ENCODE data around the gene PGAM5. TPM values are rescaled to one million over a fixed set of nuclear protein-coding genes. Genes with fewer than 3 reads are reported as not detected.

PGAM5 gene
- total RNA-seq, 2 donors from 2014 or later: 21.5 to 24.2 TPM

- DNase-seq (ENCODE audit: low spot score) (no peak), ATAC-seq (ENCODE audit: insufficient number of reproducible peaks, low FRiP score, low read depth) (no peak)
- Histone ChIP-seq H3K4me3 (no peak overlapping the region), H3K4me1 (ENCODE audit: control insufficient read depth in 1 of 2, low read depth in 2 of 2) (no peaks in the 10 kb centered on the region), H3K36me3 (peaks cover 49% of the 10 kb centered on the region), H3K27me3 (replicated peaks; ENCODE audit: insufficient read depth) (no peaks in the 10 kb centered on the region), H3K9me3 (no peaks in the 10 kb centered on the region), H3K27ac (no peak overlapping the region)
- TF ChIP-seq CTCF (IDR thresholded peaks at IDR 0.05): no peak
Measured at GRCh38 chr12:132675757-132676432, 34.7 kb upstream of the PGAM5 start.

- H3K9me3 ChIP-seq: no peaks in the 10 kb centered on the region
- peaks cover 42% of the 10 kb centered on the region for H3K36me3 ChIP-seq
- no peaks in the 10 kb centered on the region for H3K27me3 ChIP-seq (replicated peaks; ENCODE audit: insufficient read depth)
- no peak overlapping the region for H3K27ac ChIP-seq
- no peak for TF ChIP-seq CTCF (IDR thresholded peaks at IDR 0.05)
- ATAC-seq (ENCODE audit: insufficient number of reproducible peaks, low FRiP score, low read depth) (no peak), DNase-seq (ENCODE audit: low spot score) (no peak)
- no peak overlapping the region for H3K4me3 ChIP-seq
- no peaks in the 10 kb centered on the region for H3K4me1 ChIP-seq (ENCODE audit: control insufficient read depth in 1 of 2, low read depth in 2 of 2)
Measured at GRCh38 chr12:132677492-132677891, 33.1 kb upstream of the PGAM5 start.

GRCh38 chr12:132685400-132685799, 25.2 kb upstream of the PGAM5 start:
- no peaks in the 10 kb centered on the region for H3K36me3 ChIP-seq
- no peak overlapping the region for H3K4me3 ChIP-seq
- no peak for ATAC-seq (ENCODE audit: insufficient number of reproducible peaks, low FRiP score, low read depth)

GRCh38 chr12:132686825-132687210, 23.8 kb upstream of the PGAM5 start:
- ATAC-seq (ENCODE audit: insufficient number of reproducible peaks, low FRiP score, low read depth) (no peak), DNase-seq (ENCODE audit: low spot score) (no peak)
- H3K4me3 ChIP-seq: peak overlapping the region; percentile 98
- TF ChIP-seq CTCF (IDR thresholded peaks at IDR 0.05): no peak
- peak overlapping the region; percentile 42 to 71 for H3K27ac ChIP-seq
- no peaks in the 10 kb centered on the region for H3K9me3 ChIP-seq
- peaks cover 5 to 18% of the 10 kb centered on the region in 2 donors for H3K4me1 ChIP-seq (ENCODE audit: control insufficient read depth in 1 of 2, low read depth in 2 of 2)
- H3K36me3 ChIP-seq: no peaks in the 10 kb centered on the region
- no peaks in the 10 kb centered on the region for H3K27me3 ChIP-seq (replicated peaks; ENCODE audit: insufficient read depth)

More at GRCh38 chr12:132685400-132685799, 25.2 kb upstream of the PGAM5 start:
- no peaks in the 10 kb centered on the region for H3K9me3 ChIP-seq
- no peak for TF ChIP-seq CTCF (IDR thresholded peaks at IDR 0.05)
- H3K27ac ChIP-seq: no peak overlapping the region
- peaks cover 5 to 14% of the 10 kb centered on the region in 2 donors for H3K4me1 ChIP-seq (ENCODE audit: control insufficient read depth in 1 of 2, low read depth in 2 of 2)
- H3K27me3 ChIP-seq (replicated peaks; ENCODE audit: insufficient read depth): no peaks in the 10 kb centered on the region
- no peak for DNase-seq (ENCODE audit: low spot score)

GRCh38 chr12:132687211-132688164, 23.2 kb upstream of the PGAM5 start, which contains the start of the genes POLE and PXMP2:
Gene POLE (minus strand): TSS chr12:132687342. CDS start chr12:132687315, 27 bp downstream.
Gene PXMP2 (plus strand): TSS chr12:132687587. CDS start chr12:132687671, 84 bp downstream.
- Histone ChIP-seq H3K4me3 (peak within 1 kb of the TSS; percentile 98), H3K4me1 (ENCODE audit: control insufficient read depth in 1 of 2, low read depth in 2 of 2) (peaks cover 5 to 18% of the 10 kb centered on the region in 2 donors), H3K36me3 (no peaks in the 10 kb centered on the region), H3K9me3 (no peaks in the 10 kb centered on the region), H3K27ac (peak within 1 kb of the TSS; percentile 59 to 71), H3K27me3 (replicated peaks; ENCODE audit: insufficient read depth) (no peaks in the 10 kb centered on the region)
- peak; percentile 84 for DNase-seq (ENCODE audit: low spot score)
- TF ChIP-seq CTCF (IDR thresholded peaks at IDR 0.05): no peak
- peak; percentile 94 for ATAC-seq (ENCODE audit: insufficient number of reproducible peaks, low FRiP score, low read depth)
